Astrocyte (in vitro differentiated cells and primary cell): ENCODE results near the gene DMRT2. TPM values are rescaled to one million over a fixed set of nuclear protein-coding genes. Genes with fewer than 3 reads are reported as not detected.

Experiments used
- DNase-seq: peaks from one replicate; pipeline ENCODE4 v3.0.0-alpha.2; 2010; ENCODE audit warnings: low read depth
- FAIRE-seq: peaks from 2 replicates; lab custom pipeline; 2011; peaks lifted over from hg19 to GRCh38; lab: Jason Lieb, UNC
- H2AFZ ChIP-seq: 2 replicates; pipeline ENCODE4 v1.6.0; 2012; ENCODE audit warnings: low read depth, low read length, inconsistent platforms
- H3K27ac ChIP-seq: 2 replicates; pipeline ENCODE4 v1.5.1; 2011; ENCODE audit warnings: low read depth, low read length, inconsistent platforms
- H3K27me3 ChIP-seq: 2 replicates; pipeline ENCODE4 v1.6.0; 2011; ENCODE audit warnings: low read length, inconsistent platforms; ENCODE audit not compliant: insufficient read depth
- H3K36me3 ChIP-seq: 2 replicates; pipeline ENCODE4 v1.5.1; 2011; ENCODE audit warnings: low read length, inconsistent platforms; ENCODE audit not compliant: insufficient read depth
- H3K4me1 ChIP-seq: 2 replicates; pipeline ENCODE4 v1.5.1; 2011; ENCODE audit warnings: low read length, inconsistent platforms; ENCODE audit not compliant: insufficient read depth
- H3K4me2 ChIP-seq: 2 replicates; pipeline ENCODE4 v1.6.0; 2012; ENCODE audit warnings: low read length, inconsistent platforms
- H3K4me3 ChIP-seq: 2 replicates; pipeline ENCODE4 v1.5.1; 2011; ENCODE audit warnings: low read depth, mild to moderate bottlenecking, low read length, inconsistent platforms; ENCODE audit not compliant: insufficient read depth
- H3K79me2 ChIP-seq: 2 replicates; pipeline ENCODE4 v1.6.0; 2012; ENCODE audit warnings: mild to moderate bottlenecking, low read length, inconsistent platforms; ENCODE audit not compliant: insufficient read depth
- H3K9ac ChIP-seq: 2 replicates; pipeline ENCODE4 v1.6.0; 2012; ENCODE audit warnings: mild to moderate bottlenecking, low read length, inconsistent platforms
- H3K9me3 ChIP-seq: 2 replicates; pipeline ENCODE4 v1.5.1; 2012; ENCODE audit warnings: low read depth, mild to moderate bottlenecking, low read length, inconsistent platforms; ENCODE audit not compliant: insufficient read depth
- H4K20me1 ChIP-seq: 2 replicates; pipeline ENCODE4 v1.6.0; 2012; ENCODE audit warnings: low read length, inconsistent platforms; ENCODE audit not compliant: insufficient read depth
- H3K27ac Mint-ChIP-seq: one replicate; pipeline ENCODE4 v1.8.0; 2021; ENCODE audit warnings: mild to moderate bottlenecking, mixed read lengths; ENCODE audit not compliant: unreplicated experiment
- H3K27me3 Mint-ChIP-seq: one replicate; pipeline ENCODE4 v1.8.0; 2021; ENCODE audit warnings: low read depth, mixed read lengths; ENCODE audit not compliant: unreplicated experiment
- H3K36me3 Mint-ChIP-seq: one replicate; pipeline ENCODE4 v1.8.0; 2021; ENCODE audit warnings: low read depth, mixed read lengths; ENCODE audit not compliant: unreplicated experiment
- H3K4me1 Mint-ChIP-seq: one replicate; pipeline ENCODE4 v1.8.0; 2021; ENCODE audit warnings: low read depth, mixed read lengths; ENCODE audit not compliant: unreplicated experiment
- H3K4me3 Mint-ChIP-seq: one replicate; pipeline ENCODE4 v1.8.0; 2021; ENCODE audit warnings: mild to moderate bottlenecking, moderate library complexity, mixed read lengths; ENCODE audit not compliant: unreplicated experiment
- H3K9me3 Mint-ChIP-seq: one replicate; pipeline ENCODE4 v1.8.0; 2021; ENCODE audit warnings: mild to moderate bottlenecking, mixed read lengths; ENCODE audit not compliant: unreplicated experiment
- CTCF ChIP-seq: IDR thresholded peaks from 2 replicates; pipeline ENCODE4 v1.5.1; 2011; ENCODE audit warnings: low read depth, mild to moderate bottlenecking, inconsistent platforms, low read length, moderate library complexity; ENCODE audit not compliant: insufficient read depth
- EZH2 ChIP-seq: IDR thresholded peaks from 2 replicates; pipeline ENCODE4 v1.6.1; 2012; ENCODE audit warnings: mild to moderate bottlenecking, low read length, inconsistent platforms; ENCODE audit not compliant: insufficient read depth
- total RNA-seq: library from RNA; stranded (reverse); gene quantifications from 2 replicates; pipeline ENCODE4 v1.2.1, GENCODE V29; 2021

Gene DMRT2
- total RNA-seq, 1 donor from 2014 or later: 0.18 TPM

GRCh38 chr9:1065130-1065529, 15.0 kb downstream of the DMRT2 start:
- H3K4me1 Mint-ChIP-seq: no peaks in the 10 kb centered on the region
- no peak overlapping the region for H2AFZ ChIP-seq
- no peak for TF ChIP-seq EZH2
- no peak for TF ChIP-seq CTCF
- H3K4me3 Mint-ChIP-seq: no peak overlapping the region
- no peaks in the 10 kb centered on the region for H3K27me3 Mint-ChIP-seq
- no peak for DNase-seq
- no peak overlapping the region for H3K4me2 ChIP-seq
- H3K4me3 ChIP-seq: no peak overlapping the region
- H3K27ac ChIP-seq: no peak overlapping the region
- H3K79me2 ChIP-seq: no peaks in the 10 kb centered on the region
- no peaks in the 10 kb centered on the region for H3K36me3 Mint-ChIP-seq
- no peaks in the 10 kb centered on the region for H4K20me1 ChIP-seq
- peaks cover 9% of the 10 kb centered on the region for H3K9me3 Mint-ChIP-seq
- FAIRE-seq: no peak
- H3K36me3 ChIP-seq: no peaks in the 10 kb centered on the region
- H3K27ac Mint-ChIP-seq: no peak overlapping the region
- no peaks in the 10 kb centered on the region for H3K9me3 ChIP-seq
- no peaks in the 10 kb centered on the region for H3K27me3 ChIP-seq
- H3K9ac ChIP-seq: no peak overlapping the region
- H3K4me1 ChIP-seq: no peaks in the 10 kb centered on the region

- TF ChIP-seq EZH2: no peak
- no peak for TF ChIP-seq CTCF
- no peak for FAIRE-seq
- Histone ChIP-seq H3K27me3 (no peaks in the 10 kb centered on the region), H3K27ac (no peak overlapping the region), H3K79me2 (no peaks in the 10 kb centered on the region), H3K4me2 (no peak overlapping the region), H3K4me3 (no peak overlapping the region), H3K9ac (no peak overlapping the region), H3K36me3 (no peaks in the 10 kb centered on the region), H3K4me1 (no peaks in the 10 kb centered on the region), H3K9me3 (no peaks in the 10 kb centered on the region), H4K20me1 (no peaks in the 10 kb centered on the region), H2AFZ (no peak overlapping the region)
- Mint-ChIP-seq H3K27me3 (peaks cover 2% of the 10 kb centered on the region), H3K27ac (no peak overlapping the region), H3K4me3 (no peak overlapping the region), H3K9me3 (peaks cover 9% of the 10 kb centered on the region), H3K4me1 (no peaks in the 10 kb centered on the region), H3K36me3 (no peaks in the 10 kb centered on the region)
- DNase-seq: no peak
Measured at GRCh38 chr9:1070692-1071091, 20.5 kb downstream of the DMRT2 start.

GRCh38 chr9:1071730-1072129, 21.6 kb downstream of the DMRT2 start:
- Mint-ChIP-seq H3K9me3 (peaks cover 7% of the 10 kb centered on the region), H3K27ac (no peak overlapping the region), H3K36me3 (no peaks in the 10 kb centered on the region), H3K4me3 (no peak overlapping the region), H3K27me3 (peaks cover 2% of the 10 kb centered on the region), H3K4me1 (no peaks in the 10 kb centered on the region)
- Histone ChIP-seq H3K9ac (no peak overlapping the region), H3K4me2 (no peak overlapping the region), H4K20me1 (no peaks in the 10 kb centered on the region), H3K9me3 (no peaks in the 10 kb centered on the region), H3K36me3 (no peaks in the 10 kb centered on the region), H3K79me2 (no peaks in the 10 kb centered on the region), H3K4me1 (no peaks in the 10 kb centered on the region), H2AFZ (no peak overlapping the region), H3K27ac (no peak overlapping the region), H3K27me3 (no peaks in the 10 kb centered on the region), H3K4me3 (no peak overlapping the region)
- TF ChIP-seq EZH2: no peak
- TF ChIP-seq CTCF: no peak
- FAIRE-seq (no peak), DNase-seq (no peak)
